GM12891 (cell line): ENCODE data around the gene PLPP7.
"Not testable (repeated sequence)": the region's sequence is repeated elsewhere in the genome, so short reads cannot be mapped to it uniquely, and the experiment has no call there.

Source experiments
- DNase-seq: peaks from one replicate; pipeline ENCODE4 v3.0.0; 2011; ENCODE audit warnings: low spot score; ENCODE audit not compliant: insufficient read length
- FAIRE-seq: peaks from 2 replicates; lab custom pipeline; 2011; peaks lifted over from hg19 to GRCh38; lab: Jason Lieb, UNC
- PAX5 ChIP-seq: IDR thresholded peaks from 2 replicates; pipeline ENCODE4 v1.6.1; 2011; ENCODE audit warnings: low read length, moderate library complexity, mild to moderate bottlenecking; ENCODE audit not compliant: insufficient read depth, severe bottlenecking
- POLR2A ChIP-seq: IDR thresholded peaks from 2 replicates; pipeline ENCODE4 v1.6.1; 2011; ENCODE audit warnings: low read depth, low read length, control low read depth
- POLR2AphosphoS5 ChIP-seq: IDR thresholded peaks from 2 replicates; pipeline ENCODE4 v1.6.1; 2011; ENCODE audit warnings: low read depth, low read length, control low read depth
- POU2F2 ChIP-seq: IDR thresholded peaks from 2 replicates; pipeline ENCODE4 v1.6.1; 2011; ENCODE audit warnings: low read depth, mild to moderate bottlenecking, control low read depth, low read length, moderate library complexity
- SPI1 ChIP-seq: IDR thresholded peaks from 2 replicates; pipeline ENCODE4 v1.6.1; 2011; ENCODE audit warnings: low read depth, low read length, control low read depth
- TAF1 ChIP-seq: IDR thresholded peaks from 2 replicates; pipeline ENCODE4 v1.6.1; 2011; ENCODE audit warnings: low read depth, low read length, control low read depth

The PLPP7 gene

GRCh38 chr9:131266266-131267229 is 23.0 kb upstream of the PLPP7 start:
- FAIRE-seq, result no peak
- TF ChIP-seq TAF1 (no peak), PAX5 (no peak), SPI1 (no peak), POU2F2 (no peak), POLR2AphosphoS5 (no peak), POLR2A (no peak)
- DNase-seq, result no peak

GRCh38 chr9:131270171-131271015 is 19.1 kb upstream of the PLPP7 start:
- no peak for TF ChIP-seq POLR2AphosphoS5
- TF ChIP-seq POLR2A, result no peak
- 0 out of 2 replicates have a peak, but pooled peaks have one; percentile 33 for TF ChIP-seq SPI1
- DNase-seq (no peak), FAIRE-seq (peak; percentile 82)

- FAIRE-seq, DNase-seq: not testable (repeated sequence)
Measured at GRCh38 chr9:131271016-131271273, 18.6 kb upstream of the PLPP7 start.

DNA sequence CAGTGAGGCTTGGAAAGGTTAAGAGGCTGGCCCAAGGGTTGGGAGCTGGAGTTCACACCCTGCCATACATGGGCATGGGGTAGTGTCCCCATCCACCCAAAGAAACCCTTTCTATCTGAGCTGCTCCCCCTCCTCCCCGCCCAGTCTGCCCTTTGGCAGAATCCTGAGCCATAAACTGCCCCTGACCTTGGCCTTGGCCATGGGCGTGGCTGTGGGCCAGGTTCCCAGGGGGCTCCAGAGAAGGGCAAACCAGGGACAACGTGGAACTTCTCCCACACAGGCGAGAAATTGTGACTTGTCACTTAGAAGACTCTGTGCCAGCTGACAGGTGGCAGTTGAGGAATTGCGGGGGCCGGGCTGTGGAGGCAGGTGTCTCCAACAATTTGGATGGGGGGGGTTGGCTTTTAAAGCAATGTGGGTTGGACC is 18.0 kb upstream of the PLPP7 start:
- no peak for DNase-seq
- FAIRE-seq, result no peak
- no peak for TF ChIP-seq POU2F2
- TF ChIP-seq POLR2A, result no peak
- TF ChIP-seq TAF1, result no peak
- TF ChIP-seq PAX5, result no peak
- no peak for TF ChIP-seq SPI1
- TF ChIP-seq POLR2AphosphoS5, result no peak

DNA sequence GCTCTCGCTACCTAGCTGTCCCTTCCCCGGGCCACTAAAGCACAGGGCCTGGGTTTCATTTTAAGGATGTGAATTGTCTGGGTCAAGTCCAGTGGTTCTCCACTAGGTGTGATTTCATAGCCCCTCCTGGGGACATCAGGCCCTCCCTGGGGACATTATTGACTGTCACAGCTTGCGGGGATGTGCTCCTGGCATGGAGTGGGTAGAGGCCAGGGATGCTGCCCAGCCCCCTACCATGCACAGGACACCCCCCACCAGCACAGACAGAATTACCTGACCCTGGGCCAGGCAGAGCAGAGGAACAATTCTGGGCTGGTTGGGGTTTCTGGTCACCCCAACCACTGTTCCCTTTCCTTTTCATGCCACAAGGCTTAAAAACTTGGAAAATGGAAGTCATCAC is 17.3 kb upstream of the PLPP7 start:
- FAIRE-seq (no peak), DNase-seq (no peak)
- TF ChIP-seq PAX5 (no peak), POLR2A (no peak), POU2F2 (no peak), POLR2AphosphoS5 (no peak), SPI1 (no peak), TAF1 (no peak)

GRCh38 chr9:131273146-131273855 is 16.2 kb upstream of the PLPP7 start:
- FAIRE-seq (peak; percentile 83), DNase-seq (no peak)
- no peak for TF ChIP-seq POU2F2
- no peak for TF ChIP-seq PAX5
- TF ChIP-seq POLR2AphosphoS5, result no peak

DNA sequence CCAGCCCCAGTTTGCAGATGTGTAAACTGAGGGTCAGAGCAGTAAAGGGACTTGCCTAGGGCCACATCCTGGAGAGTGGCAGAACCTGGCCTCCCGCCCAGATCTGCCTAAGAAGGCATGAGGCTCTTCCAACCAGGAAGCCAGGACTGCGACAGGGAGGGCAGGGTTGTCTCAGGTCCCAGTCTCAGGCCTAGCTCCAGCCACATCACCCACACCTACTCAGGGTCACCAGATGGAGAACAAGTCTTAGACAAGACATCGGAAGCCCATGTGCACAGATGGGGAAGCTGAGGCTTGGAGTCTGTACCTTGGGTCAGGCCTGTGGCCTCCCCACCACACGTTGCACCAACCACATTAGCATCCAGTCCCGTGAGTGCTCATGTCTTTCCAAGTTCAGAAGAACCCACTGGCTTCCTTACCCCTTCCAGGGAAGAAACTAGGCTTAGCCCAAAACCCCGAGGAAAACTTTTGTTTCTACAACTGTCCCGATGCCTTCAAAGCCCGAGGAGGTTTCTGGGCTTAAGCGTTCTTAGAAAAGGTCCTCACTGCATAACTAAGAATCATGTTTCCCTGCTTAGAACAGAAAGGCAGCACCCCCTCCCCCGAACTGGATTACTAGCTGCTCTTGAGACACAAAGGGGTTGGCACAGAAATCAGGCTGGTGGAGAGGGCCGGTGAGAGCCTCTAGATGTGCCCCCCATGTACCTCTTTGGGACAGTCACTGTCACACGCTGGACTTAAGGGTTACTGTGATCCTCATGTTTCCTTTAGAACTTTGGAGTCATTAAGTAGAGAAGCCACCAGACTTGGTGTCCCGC is 15.5 kb upstream of the PLPP7 start:
- DNase-seq, result no peak
- FAIRE-seq, result no peak
- TF ChIP-seq PAX5 (no peak), POLR2A (peak; percentile 52; the same call in 1 of the 2 replicates), POU2F2 (no peak)

- no peak for TF ChIP-seq SPI1
- TF ChIP-seq POLR2AphosphoS5, result no peak
- TF ChIP-seq POLR2A, result no peak
- TF ChIP-seq POU2F2, result no peak
- no peak for TF ChIP-seq PAX5
- TF ChIP-seq TAF1, result no peak
- no peak for DNase-seq
- FAIRE-seq, result no peak
Measured at GRCh38 chr9:131274674-131275331, 14.7 kb upstream of the PLPP7 start.

GRCh38 chr9:131275332-131276093 is 14.0 kb upstream of the PLPP7 start:
- DNase-seq (no peak), FAIRE-seq (peak; percentile 69)
- TF ChIP-seq POLR2AphosphoS5 (no peak), TAF1 (no peak), POU2F2 (no peak), PAX5 (no peak), POLR2A (no peak), SPI1 (no peak)
